Adrenal gland (tissue), 5 donors: ENCODE measurements around the gene MYZAP.

ENCODE experiments used
- CTCF ChIP-seq, 6 experiments: fragments of 450-650 bp in 4 of 6; fragments of 200-600 bp in 2 of 6; sonication (generic) in 1 of 6; IDR thresholded peaks; 1 replicate in 5 of 6; 2 replicates in 1 of 6; pipeline versions ENCODE4 v1.5.1 to v1.8.0; 2016 to 2021; ENCODE audit warnings: antibody characterized with exemption in 6 of 6, mild to moderate bottlenecking in 2 of 6, moderate library complexity in 1 of 6
- POLR2A ChIP-seq, 2 donors: fragments of 450-650 bp; IDR thresholded peaks; one replicate each; pipeline ENCODE4 v1.6.1; 2017; ENCODE audit warnings: antibody characterized with exemption in 2 of 2, mild to moderate bottlenecking in 2 of 2, moderate library complexity in 1 of 2
- donor health status: DM: no; HTN: no; CAD: no.

GRCh38 chr15:57561041-57561711 is 30.5 kb upstream of the MYZAP start:
- TF ChIP-seq CTCF (IDR thresholded peaks at IDR 0.05) = peak; percentile 93 to 96 (median 94)
- TF ChIP-seq POLR2A (IDR thresholded peaks at IDR 0.05) = peak in 1 of 2 donors; percentile 61
